Memory B cell (primary cell): ENCODE measurements around the gene TRMO.
"Not testable (repeated sequence)": the region's sequence is repeated elsewhere in the genome, so short reads cannot be mapped to it uniquely, and the experiment has no call there.

ENCODE experiments used
- ATAC-seq: fragments of 150-1000 bp; cut with Tn5 transposase; 2 replicates; pipeline ENCODE4 v1.10.0; 2021; ENCODE audit warnings: low read depth, mild to moderate bottlenecking, moderate library complexity
- DNase-seq, 2 donors: peaks; one replicate each; pipeline ENCODE4 v3.0.0; 2022; ENCODE audit warnings: low spot score in 2 of 2
- H3K27ac Mint-ChIP-seq: one replicate; pipeline ENCODE4 v1.8.0; 2022; ENCODE audit warnings: mild to moderate bottlenecking, moderate library complexity, mixed read lengths
- H3K27me3 Mint-ChIP-seq: one replicate; pipeline ENCODE4 v1.8.0; 2022; ENCODE audit warnings: mixed read lengths
- H3K36me3 Mint-ChIP-seq: one replicate; pipeline ENCODE4 v1.8.0; 2022; ENCODE audit warnings: mild to moderate bottlenecking, mixed read lengths
- H3K4me1 Mint-ChIP-seq: one replicate; pipeline ENCODE4 v1.8.0; 2022; ENCODE audit warnings: mixed read lengths
- H3K4me3 Mint-ChIP-seq: one replicate; pipeline ENCODE4 v1.8.0; 2022; ENCODE audit warnings: mild to moderate bottlenecking, moderate library complexity, mixed read lengths
- H3K9me3 Mint-ChIP-seq: one replicate; pipeline ENCODE4 v1.8.0; 2022; ENCODE audit warnings: mixed read lengths

TRMO gene

DNA sequence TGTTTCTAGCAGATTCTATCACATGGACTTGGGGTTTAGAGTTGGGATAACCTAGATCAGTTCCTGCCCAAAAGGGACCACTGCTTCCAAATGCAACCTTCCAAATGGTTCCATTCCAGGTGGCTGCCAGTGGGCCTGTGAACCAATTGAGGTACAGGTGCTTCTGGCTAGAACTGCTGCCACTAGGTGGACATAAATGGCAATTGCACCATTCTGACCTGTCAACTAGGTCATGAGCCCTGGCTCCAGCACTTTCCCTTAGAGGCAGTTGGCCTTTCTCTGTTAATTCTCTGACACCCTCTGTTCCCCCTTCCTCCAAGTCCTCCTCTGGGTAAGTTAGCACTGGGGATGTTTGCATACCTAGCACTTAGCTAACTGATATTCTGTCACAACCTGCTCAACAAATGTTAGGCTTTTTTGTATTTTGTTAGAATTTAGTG, 32.3 kb upstream of the TRMO start:
- no peak overlapping the region for H3K4me3 Mint-ChIP-seq
- peak; percentile 93 for ATAC-seq
- peak; percentile 26 to 33 for DNase-seq
- H3K27ac Mint-ChIP-seq: no peak overlapping the region
- no peaks in the 10 kb centered on the region for H3K9me3 Mint-ChIP-seq
- peaks cover 8% of the 10 kb centered on the region for H3K27me3 Mint-ChIP-seq
- no peaks in the 10 kb centered on the region for H3K36me3 Mint-ChIP-seq
- H3K4me1 Mint-ChIP-seq: no peaks in the 10 kb centered on the region

DNA sequence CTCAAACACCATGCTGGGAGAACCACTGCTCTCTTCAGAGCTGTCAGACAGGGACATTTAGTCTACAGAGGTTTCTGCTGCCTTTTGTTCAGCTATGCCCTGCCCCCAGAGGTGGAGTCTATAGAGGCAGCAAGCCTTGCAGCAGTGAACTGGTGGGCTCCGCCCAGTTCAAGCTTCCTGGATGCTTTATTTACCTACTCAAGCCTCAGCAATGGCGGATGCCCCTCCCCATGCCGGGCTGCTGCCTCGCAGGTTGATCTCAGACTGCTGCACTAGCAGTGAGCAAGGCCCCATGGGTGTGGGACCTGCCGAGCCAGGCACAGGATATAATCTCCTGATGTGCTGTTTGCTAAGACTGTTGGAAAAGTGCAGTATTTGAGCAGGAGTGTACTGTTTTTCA, 28.6 kb upstream of the TRMO start:
- H3K36me3 Mint-ChIP-seq, H3K4me3 Mint-ChIP-seq: not testable (repeated sequence)

DNA sequence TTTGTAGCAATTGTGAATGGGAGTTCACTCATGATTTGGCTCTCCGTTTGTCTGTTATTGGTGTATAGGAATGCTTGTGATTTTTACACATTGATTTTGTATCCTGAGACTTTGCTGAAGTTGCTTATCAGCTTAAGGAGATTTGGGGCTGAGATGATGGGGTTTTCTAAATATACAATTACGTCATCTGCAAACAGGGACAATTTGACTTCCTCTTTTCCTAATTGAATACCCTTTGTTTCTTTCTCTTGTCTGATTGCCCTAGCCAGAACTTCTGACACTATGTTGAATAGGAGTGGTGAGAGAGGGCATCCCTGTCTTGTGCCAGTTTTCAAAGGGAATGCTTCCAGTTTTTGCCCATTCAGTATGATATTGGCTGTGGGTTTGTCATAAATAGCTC, 24.8 kb upstream of the TRMO start:
- H3K4me1 Mint-ChIP-seq, DNase-seq, ATAC-seq, H3K9me3 Mint-ChIP-seq, H3K27me3 Mint-ChIP-seq, H3K36me3 Mint-ChIP-seq, H3K4me3 Mint-ChIP-seq: not testable (repeated sequence)
- H3K27ac Mint-ChIP-seq: peak overlapping the region; percentile 13

More for the DNA sequence above, 28.6 kb upstream of the TRMO start:
- not testable (repeated sequence) for H3K4me1 Mint-ChIP-seq, H3K9me3 Mint-ChIP-seq, DNase-seq, H3K27me3 Mint-ChIP-seq, H3K27ac Mint-ChIP-seq
- ATAC-seq: peak; percentile 66

DNA sequence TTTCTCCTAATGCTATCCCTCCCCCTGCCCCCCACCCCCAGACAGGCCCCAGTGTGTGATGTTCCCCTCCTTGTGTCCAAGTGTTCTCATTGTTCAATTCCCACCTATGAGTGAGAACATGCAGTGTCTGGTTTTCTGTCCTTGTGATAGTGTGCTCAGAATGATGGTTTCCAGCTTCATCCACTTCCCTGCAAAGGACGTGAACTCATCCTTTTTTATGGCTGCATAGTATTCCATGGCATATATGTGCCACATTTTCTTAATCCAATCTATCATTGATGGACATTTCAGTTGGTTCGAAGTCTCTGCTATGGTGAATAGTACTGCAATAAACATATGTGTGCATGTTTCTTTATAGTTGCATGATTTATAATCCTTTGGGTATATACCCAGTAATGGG, 23.2 kb upstream of the TRMO start:
- H3K27me3 Mint-ChIP-seq: peaks cover 16% of the 10 kb centered on the region
- not testable (repeated sequence) for H3K4me3 Mint-ChIP-seq, H3K36me3 Mint-ChIP-seq, H3K27ac Mint-ChIP-seq, H3K4me1 Mint-ChIP-seq, DNase-seq, ATAC-seq, H3K9me3 Mint-ChIP-seq

DNA sequence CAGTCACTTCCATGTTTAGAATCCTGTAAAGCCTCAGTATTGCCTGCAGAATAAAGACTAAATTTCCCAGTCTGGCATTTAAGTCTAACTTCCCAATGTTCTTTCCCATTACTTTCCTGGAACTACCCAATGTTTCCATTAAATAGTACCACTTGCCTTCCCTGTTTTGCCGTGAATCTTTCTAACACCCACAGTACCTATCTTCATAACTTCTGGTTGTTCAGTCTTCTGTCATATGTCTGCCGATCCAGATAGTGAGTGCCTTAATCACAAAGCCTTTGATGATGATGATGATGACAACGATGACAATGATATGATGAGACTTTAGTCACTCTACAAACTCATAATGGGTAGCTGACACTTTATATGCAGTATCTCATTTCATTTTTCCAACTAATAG, 22.3 kb upstream of the TRMO start:
- no peak overlapping the region for H3K27ac Mint-ChIP-seq
- ATAC-seq: no peak
- no peaks in the 10 kb centered on the region for H3K36me3 Mint-ChIP-seq
- H3K4me3 Mint-ChIP-seq: no peak overlapping the region
- DNase-seq: no peak
- no peaks in the 10 kb centered on the region for H3K9me3 Mint-ChIP-seq
- no peaks in the 10 kb centered on the region for H3K4me1 Mint-ChIP-seq
- peaks cover 11% of the 10 kb centered on the region for H3K27me3 Mint-ChIP-seq

DNA sequence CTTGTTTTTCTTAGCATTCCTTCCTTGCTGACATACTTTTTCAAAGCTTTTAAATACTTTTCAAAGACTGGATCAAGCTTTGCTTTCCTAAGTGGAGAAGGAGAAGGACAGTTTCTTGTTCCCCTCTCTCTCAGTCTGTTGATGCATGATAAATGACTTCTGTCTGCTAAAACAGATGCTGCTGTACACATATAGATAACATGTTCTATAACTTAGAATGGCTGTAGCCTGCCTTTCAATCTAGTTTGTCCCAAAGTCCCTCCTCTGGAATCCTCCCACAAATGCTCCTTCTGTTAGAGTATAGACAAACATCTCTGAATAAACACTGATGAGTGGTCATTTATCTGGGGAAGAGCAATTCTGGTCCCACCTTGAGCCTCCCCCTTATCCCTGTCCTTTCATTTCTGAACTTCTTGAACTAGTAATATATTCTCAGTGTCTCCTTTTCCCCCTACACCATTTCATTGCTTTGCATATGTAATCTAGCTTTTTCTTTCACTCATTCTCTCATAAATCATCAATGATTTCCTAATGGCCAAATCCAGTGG, 21.1 kb upstream of the TRMO start:
- no peak for ATAC-seq
- H3K4me3 Mint-ChIP-seq: no peak overlapping the region

DNA sequence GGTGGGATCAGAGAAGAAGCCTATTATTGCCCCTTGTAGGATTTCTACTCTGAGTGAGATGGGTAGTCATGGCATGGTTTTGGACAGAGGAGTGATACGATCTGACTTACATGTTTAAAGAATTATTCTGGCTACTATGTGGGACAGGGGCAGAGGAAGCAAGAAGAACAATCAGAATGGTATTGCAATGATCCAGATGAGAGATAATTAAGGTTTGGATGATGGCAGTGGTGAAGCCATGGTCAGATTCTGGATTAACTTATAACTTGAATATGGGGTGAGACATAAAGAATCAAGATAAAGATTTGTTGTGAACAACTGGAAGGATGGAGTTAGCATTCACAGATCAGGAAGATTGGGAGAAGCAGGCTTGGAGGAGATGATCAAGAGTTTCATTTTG, 19.0 kb upstream of the TRMO start:
- ATAC-seq: no peak
- H3K4me1 Mint-ChIP-seq: peaks cover 2% of the 10 kb centered on the region
- no peak overlapping the region for H3K4me3 Mint-ChIP-seq
- no peaks in the 10 kb centered on the region for H3K9me3 Mint-ChIP-seq
- no peak overlapping the region for H3K27ac Mint-ChIP-seq
- H3K36me3 Mint-ChIP-seq: no peaks in the 10 kb centered on the region
- peaks cover 8% of the 10 kb centered on the region for H3K27me3 Mint-ChIP-seq
- no peak for DNase-seq

More for the DNA sequence above, 21.1 kb upstream of the TRMO start:
- Mint-ChIP-seq H3K4me1 (peaks cover under 1% of the 10 kb centered on the region), H3K9me3 (no peaks in the 10 kb centered on the region), H3K36me3 (no peaks in the 10 kb centered on the region), H3K27me3 (peaks cover 10% of the 10 kb centered on the region), H3K27ac (no peak overlapping the region)
- DNase-seq: no peak

DNA sequence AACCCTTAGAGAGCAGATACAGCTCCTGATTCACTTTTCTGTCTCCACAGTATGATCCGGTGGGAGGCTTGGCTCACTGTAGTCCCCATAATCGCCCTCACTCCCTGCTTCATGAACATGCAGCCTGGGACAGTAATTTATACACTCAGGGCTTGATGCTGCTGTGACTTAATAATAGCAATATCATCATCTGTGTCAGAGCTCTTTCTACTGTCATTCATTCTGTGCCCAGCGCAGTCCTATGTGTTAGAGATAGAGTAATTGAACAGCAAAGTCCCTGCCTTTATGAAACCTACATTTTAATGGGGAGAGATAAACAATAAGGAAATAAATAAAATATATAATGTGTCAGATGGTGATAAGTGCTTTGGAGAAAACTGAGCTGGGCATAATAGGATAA, 18.4 kb upstream of the TRMO start:
- ATAC-seq: no peak
- Mint-ChIP-seq H3K9me3 (no peaks in the 10 kb centered on the region), H3K27ac (no peak overlapping the region), H3K36me3 (no peaks in the 10 kb centered on the region), H3K27me3 (peaks cover 10% of the 10 kb centered on the region), H3K4me3 (no peak overlapping the region), H3K4me1 (peaks cover 2% of the 10 kb centered on the region)
- no peak for DNase-seq

DNA sequence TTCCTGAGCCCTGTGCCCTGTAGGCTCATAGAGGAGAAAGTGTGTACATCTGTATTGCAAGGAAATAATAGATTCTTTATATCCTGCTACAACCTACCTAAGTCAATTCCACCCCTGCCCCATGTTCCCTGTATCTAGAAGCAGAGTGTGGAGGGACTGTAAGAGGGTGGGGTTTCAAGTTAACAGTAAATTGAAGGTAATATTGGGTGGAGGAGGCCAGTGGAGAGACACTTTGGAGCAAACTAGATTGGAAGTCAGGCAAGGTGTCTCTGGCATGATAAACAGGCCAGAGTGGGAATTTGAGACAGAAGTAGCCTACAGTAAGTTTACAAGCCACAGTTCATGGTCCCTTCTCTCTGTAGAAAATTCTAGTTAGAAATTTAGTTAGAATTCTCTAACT, 17.9 kb upstream of the TRMO start:
- Mint-ChIP-seq H3K27ac (no peak overlapping the region), H3K4me3 (no peak overlapping the region), H3K36me3 (no peaks in the 10 kb centered on the region), H3K9me3 (no peaks in the 10 kb centered on the region), H3K4me1 (peaks cover 2% of the 10 kb centered on the region), H3K27me3 (peaks cover 10% of the 10 kb centered on the region)
- ATAC-seq: no peak
- DNase-seq: no peak

DNA sequence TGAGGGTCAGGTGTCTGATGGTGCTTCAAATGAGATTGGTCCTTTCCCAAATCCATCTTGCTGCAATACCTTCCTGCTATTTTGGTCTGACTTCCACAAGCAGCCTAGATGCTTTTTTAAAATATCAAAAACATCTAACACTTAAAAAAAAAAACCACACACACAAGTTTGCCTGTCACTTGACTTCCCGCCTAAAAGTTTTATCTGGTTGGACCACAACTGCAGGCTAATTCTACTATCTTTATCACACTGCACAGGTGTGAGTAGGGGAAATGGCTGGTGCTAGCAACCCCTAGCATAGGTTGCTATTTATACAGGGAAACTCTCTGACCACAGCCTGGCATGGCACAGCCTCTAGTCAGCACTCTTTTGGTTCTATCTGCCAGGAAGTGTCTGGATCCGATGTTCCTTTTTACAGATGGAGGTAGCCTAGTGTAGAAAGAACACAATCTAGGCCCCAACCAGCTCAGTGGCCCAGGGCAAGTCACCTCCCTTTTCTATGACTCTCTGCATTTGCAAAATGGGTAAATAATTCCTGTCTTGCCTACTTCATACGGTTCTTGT, 15.9 kb upstream of the TRMO start, which contains the start of gene HEMGN:
Gene HEMGN, minus strand, starts transcription at position 92 of the 564 bp plus-strand sequence. Its CDS starts 36 bp downstream, at position 56.
- peaks cover 4% of the 10 kb centered on the region for H3K4me1 Mint-ChIP-seq
- ATAC-seq: peak; percentile 95
- H3K27ac Mint-ChIP-seq: peak within 1 kb of the TSS; percentile 56
- H3K4me3 Mint-ChIP-seq: no peak within 1 kb of the TSS
- H3K36me3 Mint-ChIP-seq: no peaks in the 10 kb centered on the region
- H3K27me3 Mint-ChIP-seq: peaks cover 12% of the 10 kb centered on the region
- no peaks in the 10 kb centered on the region for H3K9me3 Mint-ChIP-seq
- no peak for DNase-seq

DNA sequence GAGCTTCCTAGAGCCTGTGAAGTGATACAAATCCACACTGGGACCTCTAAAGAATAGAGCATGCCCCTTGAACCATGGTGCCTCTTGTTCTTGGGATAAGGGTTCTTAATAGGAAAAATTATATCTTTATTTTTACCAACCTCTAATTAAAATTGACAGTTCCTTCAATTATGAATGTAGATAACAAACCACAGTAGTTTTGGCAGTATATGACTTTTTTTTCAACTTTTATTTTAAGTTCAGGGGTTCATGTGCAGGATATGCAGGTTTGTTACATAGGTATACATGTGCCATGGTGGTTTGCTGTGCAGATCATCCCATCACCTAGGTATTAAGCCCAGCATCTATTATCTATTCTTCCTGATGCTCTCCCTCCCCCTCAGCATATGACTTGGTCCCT, 14.7 kb upstream of the TRMO start:
- H3K27ac Mint-ChIP-seq: no peak overlapping the region
- ATAC-seq (no peak), DNase-seq (no peak)
- H3K4me1 Mint-ChIP-seq: peaks cover 4% of the 10 kb centered on the region
- no peak overlapping the region for H3K4me3 Mint-ChIP-seq
- no peaks in the 10 kb centered on the region for H3K36me3 Mint-ChIP-seq
- peaks cover 12% of the 10 kb centered on the region for H3K27me3 Mint-ChIP-seq
- no peaks in the 10 kb centered on the region for H3K9me3 Mint-ChIP-seq

DNA sequence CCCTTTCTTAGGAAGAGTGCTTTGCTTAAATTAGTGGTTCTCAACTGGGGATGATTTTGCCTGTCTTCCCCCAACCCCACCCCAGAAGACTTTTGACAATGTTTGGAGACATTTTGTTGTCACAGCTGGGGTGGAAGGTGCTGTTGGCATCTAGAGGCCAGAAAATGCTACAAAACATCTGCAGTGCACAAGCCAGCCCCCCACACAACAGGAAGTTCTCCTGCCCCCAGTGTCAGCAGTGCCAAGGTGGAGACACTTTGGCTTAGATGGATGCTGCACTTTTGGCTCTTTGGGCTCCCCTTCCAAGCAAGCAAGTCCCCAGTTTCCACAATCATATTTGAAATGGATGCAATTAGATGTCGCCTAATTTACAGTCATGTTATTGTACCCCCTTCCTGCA, 13.0 kb upstream of the TRMO start:
- H3K36me3 Mint-ChIP-seq: no peaks in the 10 kb centered on the region
- H3K4me3 Mint-ChIP-seq: no peak overlapping the region
- ATAC-seq: no peak
- H3K27me3 Mint-ChIP-seq: peaks cover 3% of the 10 kb centered on the region
- H3K9me3 Mint-ChIP-seq: no peaks in the 10 kb centered on the region
- no peak overlapping the region for H3K27ac Mint-ChIP-seq
- no peak for DNase-seq
- peaks cover 8% of the 10 kb centered on the region for H3K4me1 Mint-ChIP-seq

DNA sequence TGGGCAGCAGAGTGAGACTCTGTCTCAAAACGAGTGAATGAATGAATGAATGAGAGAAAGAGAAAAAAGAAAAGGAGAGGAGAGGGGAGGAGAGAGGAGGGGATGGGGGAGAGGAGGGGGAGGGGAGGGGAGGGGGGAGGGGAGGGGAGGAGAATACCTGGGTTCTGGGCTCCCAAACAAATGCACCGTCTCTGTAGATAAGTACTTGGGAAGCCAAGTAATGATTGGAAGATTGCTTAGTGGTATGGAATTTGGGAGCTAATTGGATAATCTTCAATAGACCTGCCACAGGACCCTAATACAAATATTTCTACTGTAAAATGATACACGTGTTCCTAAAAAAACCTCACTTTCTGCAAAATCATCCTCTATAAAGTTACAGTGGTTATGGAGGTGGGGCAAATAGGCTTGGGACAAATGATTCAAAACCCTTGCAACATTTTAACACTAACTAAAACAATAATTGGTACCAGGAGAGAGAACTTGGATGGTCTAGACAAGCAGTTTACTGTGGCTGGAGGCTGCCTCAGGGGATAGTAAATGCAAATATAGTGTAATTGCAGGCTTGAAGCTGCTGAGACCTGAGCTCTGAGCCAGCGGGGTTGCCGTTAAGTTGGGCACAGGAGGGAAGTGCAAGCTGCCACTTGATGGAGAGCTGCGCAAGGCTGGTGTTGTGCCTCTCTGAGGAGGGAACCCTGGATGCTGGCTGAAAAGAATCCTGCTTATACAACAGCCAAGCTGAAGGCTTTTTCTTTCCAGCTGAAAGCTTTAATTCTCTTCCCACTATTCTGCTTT, 12.2 kb upstream of the TRMO start:
- DNase-seq (no peak), ATAC-seq (no peak)
- H3K27me3 Mint-ChIP-seq: peaks cover 3% of the 10 kb centered on the region
- no peaks in the 10 kb centered on the region for H3K9me3 Mint-ChIP-seq
- H3K4me3 Mint-ChIP-seq: no peak overlapping the region
- H3K4me1 Mint-ChIP-seq: peaks cover 8% of the 10 kb centered on the region
- H3K27ac Mint-ChIP-seq: no peak overlapping the region
- H3K36me3 Mint-ChIP-seq: no peaks in the 10 kb centered on the region

DNA sequence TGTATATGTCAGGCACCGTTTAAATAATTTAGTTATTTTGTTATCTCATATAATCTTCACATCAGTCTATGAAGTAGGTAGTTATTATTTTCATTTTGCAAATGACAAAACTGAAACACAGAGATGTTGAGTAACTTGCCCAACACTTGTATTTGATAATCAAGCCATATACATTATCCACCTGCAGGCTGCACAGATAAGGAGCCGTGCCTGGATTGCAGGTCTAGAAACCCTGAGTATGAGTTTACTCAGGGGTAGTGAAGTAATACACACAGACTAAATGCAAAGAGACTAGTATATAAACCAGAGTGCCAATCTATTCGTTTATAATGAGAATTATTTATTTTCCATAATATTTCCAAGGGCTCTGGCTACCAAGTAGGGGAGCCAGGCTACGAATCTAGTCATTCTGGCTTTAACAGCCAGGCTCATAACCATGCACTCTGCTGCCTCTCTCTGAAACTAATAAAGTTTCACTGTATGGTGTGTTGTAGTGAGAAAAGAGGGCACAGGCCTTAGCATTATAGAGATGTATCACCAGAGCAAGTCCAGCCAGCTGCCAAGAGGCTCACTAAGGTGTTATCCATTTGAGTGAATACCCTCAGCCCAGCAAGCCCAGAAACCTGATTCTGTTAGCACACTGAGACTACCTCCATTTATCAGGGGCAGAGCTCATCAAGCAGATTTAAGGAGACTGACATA, 11.1 kb upstream of the TRMO start:
- no peak for DNase-seq
- Mint-ChIP-seq H3K27me3 (peaks cover 3% of the 10 kb centered on the region), H3K4me1 (peaks cover 8% of the 10 kb centered on the region), H3K27ac (no peak overlapping the region), H3K9me3 (no peaks in the 10 kb centered on the region), H3K36me3 (no peaks in the 10 kb centered on the region), H3K4me3 (no peak overlapping the region)
- ATAC-seq: no peak
